ENCODE data around the gene ASH1L.
"Not testable (repeated sequence)": the region's sequence is repeated elsewhere in the genome, so short reads cannot be mapped to it uniquely, and the experiment has no call there.

The ASH1L gene

DNA sequence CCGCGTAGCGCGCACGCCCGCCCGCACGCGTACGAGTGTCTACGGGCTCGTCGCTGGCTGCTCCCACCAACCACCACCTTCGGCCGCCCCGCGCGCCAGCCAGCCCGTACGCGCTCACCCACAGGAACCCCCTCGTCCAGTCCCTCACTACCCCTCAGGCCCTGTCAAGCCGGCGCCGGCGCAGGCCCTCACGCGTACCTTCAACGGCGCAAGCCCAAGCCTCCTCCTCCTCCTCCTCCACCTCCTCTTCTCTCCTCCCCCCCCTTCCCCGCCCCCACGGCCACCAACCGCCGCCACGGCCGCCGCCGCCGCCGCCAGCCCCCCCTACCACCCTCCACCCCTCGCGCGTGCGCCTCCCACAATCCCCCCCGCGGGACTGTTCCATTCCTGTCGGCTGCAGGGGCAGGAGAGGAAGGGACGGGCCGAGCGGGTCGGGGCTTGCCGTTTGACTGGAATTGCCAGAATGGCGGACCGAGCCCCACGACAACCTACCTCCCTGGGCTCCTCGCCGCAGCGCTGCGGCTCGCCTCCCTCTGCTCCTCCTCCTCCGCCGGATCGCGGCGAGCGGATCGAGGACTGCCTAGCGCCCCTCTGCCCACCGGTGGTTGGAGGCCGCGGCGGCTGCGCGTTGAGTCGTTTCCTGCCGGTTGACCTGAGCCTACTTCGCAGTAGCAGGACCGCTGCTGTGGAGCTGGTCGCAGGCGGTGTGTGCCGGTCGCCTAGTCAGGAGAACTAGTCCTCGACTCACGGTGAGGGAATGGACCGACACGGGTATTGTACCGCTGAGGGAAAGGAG lies at the start of gene ASH1L:
ASH1L (minus strand) TSS at position 223 of the 796 bp plus-strand sequence. CDS start 41,284 bp downstream, outside the sequence.
- DNase-seq (ENCODE audit: low spot score) = peak; percentile 94

DNA sequence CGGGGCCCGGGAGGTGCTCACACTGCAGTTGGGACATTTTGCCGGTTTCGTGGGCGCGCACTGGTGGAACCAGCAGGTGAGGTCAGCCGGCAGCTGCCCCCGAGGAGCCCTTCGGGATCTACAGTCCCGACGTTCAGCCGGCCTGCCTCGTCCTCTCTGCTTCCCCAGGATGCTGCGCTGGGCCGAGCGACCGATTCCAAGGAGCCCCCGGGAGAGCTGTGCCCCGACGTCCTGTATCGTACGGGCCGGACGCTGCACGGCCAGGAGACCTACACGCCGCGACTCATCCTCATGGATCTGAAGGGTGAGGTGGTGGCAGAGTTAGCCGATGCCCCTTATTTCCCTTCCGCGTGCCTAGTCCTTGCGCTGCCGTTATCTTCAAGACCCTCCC lies 47.6 kb upstream of the ASH1L start:
- DNase-seq (ENCODE audit: low spot score) = not testable (repeated sequence)

DNA sequence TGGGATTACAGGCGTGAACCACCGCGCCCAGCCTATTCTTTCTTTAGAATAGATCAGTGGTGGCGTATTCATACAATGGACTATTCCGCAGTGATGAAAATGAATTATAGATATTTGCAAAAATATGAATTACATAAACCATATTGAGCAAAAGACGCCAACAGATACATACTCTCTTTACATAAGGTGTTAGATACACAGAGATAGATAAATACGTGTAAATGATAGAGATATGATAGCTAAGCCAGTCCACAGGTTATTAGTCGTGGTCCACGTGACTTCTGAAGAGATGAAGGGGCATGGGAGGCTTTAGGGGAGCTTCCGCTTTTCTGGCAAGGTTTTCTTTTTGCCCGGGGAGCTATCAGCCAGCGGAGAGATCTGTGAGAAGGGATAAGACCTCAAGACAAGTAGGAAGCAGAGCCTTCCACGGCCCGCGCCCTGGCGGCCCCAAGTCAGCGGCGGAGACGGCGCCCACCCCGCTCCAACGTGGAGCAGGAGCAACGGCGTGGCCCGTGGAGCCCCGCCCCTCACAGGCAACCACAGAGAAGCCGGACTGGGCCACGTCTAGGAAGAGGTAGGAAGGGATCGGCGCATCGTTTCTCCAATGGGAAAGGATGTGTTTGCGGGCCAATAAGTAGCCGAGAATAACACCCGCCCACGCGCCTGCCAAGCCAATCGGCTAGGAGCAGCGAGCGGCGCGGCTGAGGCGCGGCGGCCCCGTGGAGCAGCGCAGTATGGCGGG lies 47.1 kb upstream of the ASH1L start, which contains the start of gene MSTO1:
MSTO1 (plus strand) TSS at position 704 of the 742 bp plus-strand sequence; CDS start at position 735, 31 bp downstream.
- DNase-seq (ENCODE audit: low spot score) = peak; percentile 98

DNA sequence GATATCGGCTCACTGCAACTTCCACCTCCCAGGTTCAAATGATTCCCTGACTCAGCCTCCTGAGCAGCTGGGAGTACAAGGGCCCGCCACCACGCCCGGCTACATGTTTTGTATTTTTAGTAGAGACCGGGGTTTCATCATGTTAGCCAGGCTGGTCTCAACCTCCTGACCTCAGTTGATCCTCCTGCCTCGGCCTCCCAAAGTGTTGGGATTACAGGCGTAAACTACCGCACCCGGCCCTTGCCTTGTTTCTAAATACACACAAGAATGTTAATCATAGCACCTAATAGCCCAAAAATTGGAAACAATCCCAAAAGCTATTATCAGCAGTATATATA lies 46.3 kb upstream of the ASH1L start:
- no peak for DNase-seq (ENCODE audit: low spot score)

DNA sequence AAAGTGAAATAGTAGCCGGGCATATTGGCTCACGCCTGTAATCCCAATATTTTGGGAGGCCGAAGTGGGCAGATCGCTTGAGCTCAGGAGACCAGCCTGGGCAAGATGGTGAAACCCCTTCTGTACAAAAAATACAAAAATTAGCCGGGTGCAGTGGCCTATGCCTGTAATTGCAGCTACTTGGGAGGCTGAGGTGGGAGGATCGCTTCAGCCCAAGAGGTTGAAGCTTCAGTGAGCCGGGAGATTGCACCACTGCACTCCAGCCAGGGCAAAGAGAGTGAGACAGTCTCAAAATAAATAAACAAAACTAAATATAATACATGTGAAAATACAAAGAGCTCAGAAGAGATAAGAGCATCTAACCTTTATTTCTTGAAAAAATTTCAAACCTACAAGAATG lies 45.1 kb upstream of the ASH1L start:
- DNase-seq (ENCODE audit: low spot score) = peak; percentile 30

- not testable (repeated sequence) for DNase-seq (ENCODE audit: low spot score)
Observed at GRCh38 chr1:155599828-155600572, 37.4 kb upstream of the ASH1L start.

- DNase-seq (ENCODE audit: low spot score) = no peak
Observed at GRCh38 chr1:155598842-155599331, 36.3 kb upstream of the ASH1L start.

DNA sequence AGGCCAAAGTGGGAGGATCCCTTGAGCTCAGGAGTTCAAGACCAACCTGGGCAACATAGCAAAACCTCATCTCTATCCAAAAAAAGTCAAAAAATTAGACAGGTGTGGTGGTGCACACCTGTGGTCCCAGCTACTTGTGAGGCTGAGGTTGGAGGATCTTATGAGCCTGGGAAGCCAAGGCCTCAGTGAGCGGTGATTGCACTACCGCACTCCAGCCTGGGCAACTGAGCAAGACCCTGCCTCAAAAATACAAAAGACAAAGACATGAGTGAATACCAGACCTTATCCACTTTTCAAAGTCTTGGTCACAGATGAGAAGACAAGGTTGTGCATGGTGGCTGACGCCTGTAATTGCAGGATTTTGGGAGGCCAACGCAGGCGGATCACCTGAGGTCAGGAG lies 34.3 kb upstream of the ASH1L start:
- no peak for DNase-seq (ENCODE audit: low spot score)

- not testable (repeated sequence) for DNase-seq (ENCODE audit: low spot score)
Observed at GRCh38 chr1:155595877-155596474, 33.4 kb upstream of the ASH1L start.

GRCh38 chr1:155591770-155592169 lies 29.2 kb upstream of the ASH1L start:
- DNase-seq (ENCODE audit: low spot score) = peak; percentile 79

GRCh38 chr1:155590516-155591247 lies 28.1 kb upstream of the ASH1L start:
- not testable (repeated sequence) for DNase-seq (ENCODE audit: low spot score)

GRCh38 chr1:155589282-155589681 lies 26.7 kb upstream of the ASH1L start:
- DNase-seq (ENCODE audit: low spot score) = not testable (repeated sequence)

- DNase-seq (ENCODE audit: low spot score) = not testable (repeated sequence)
Observed at GRCh38 chr1:155583846-155584245, 21.2 kb upstream of the ASH1L start.

- DNase-seq (ENCODE audit: low spot score) = not testable (repeated sequence)
Observed at GRCh38 chr1:155575608-155576007, 13.0 kb upstream of the ASH1L start.

GRCh38 chr1:155574077-155574476 lies 11.5 kb upstream of the ASH1L start:
- DNase-seq (ENCODE audit: low spot score) = no peak

DNA sequence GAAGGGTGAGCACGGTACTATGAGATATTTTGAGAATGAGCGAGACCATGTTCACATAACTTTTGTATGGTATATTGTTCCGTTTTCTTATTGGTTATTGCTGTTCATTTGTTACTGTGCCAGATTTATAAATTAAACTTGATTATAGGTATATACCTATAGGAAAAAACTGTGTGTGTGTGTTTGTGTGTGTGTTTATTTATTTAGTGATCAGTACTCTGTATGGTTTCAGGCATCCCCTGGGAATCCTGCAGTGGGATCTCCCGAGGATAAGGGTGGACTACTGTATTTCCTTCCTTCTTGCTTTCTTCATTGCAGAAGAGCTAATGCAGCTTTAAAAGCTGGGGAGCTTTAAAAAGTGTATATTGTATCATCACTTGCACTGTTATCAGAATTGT lies 8.0 kb upstream of the ASH1L start:
- DNase-seq (ENCODE audit: low spot score) = no peak

DNA sequence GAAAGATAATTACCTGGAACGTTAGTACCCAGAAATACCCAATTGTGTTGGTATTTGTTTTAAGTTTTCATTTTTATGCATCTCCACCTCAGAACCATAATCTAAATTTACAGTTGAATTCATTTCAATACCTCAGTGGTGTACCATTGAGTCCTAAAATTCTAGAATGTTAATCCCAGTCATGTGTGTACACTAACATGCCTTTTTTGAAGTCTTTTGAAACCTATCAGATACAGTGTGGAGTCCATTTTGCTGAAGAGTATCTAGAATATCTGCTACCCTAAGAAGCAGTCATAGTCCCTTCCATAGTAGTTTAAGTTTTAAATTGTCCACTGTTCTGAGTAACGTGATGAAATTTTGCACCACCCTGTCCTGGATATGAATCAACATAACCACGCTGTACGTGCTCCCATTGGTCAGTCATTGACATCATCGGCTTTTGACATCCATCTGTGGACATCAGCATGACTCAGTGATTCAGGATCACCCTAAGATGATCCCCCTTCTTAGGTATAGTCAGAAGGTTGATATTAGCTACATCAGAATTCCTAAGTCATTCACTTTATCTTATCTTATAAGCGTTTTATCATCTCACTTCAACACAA lies 7.5 kb upstream of the ASH1L start:
- peak; percentile 78 for DNase-seq (ENCODE audit: low spot score)

DNA sequence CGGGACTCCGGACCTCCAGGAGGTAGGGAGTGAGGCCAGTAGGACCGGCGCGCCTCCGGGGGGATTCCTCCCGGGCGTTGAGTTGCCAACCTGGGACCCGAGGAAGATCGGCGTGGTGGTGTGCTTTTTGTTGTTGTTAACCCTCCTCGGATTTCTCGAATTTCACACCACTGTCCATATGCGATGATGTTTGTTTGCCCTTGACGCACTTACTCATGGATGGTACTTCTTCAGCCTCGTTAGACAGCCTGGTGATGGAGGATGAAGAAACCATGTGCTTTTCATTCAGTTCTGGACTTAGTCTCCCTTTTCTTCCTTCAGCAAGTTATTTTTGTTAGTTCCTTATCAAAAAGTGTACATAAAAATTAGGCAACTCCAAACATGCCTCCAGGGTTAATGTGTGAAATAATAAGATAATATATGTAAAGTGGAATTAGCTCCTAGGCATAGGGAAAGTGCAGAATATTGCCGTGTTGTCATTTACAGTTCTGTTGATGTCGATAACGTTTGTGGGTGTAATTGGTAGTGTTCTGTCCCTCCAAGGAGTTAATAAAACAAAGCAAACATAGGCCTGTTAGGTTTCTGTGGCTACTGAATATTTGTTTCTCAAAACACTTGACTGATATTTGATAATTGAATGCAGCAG lies 897 bp upstream of the ASH1L start:
- DNase-seq (ENCODE audit: low spot score) = peak; percentile 43

DNA sequence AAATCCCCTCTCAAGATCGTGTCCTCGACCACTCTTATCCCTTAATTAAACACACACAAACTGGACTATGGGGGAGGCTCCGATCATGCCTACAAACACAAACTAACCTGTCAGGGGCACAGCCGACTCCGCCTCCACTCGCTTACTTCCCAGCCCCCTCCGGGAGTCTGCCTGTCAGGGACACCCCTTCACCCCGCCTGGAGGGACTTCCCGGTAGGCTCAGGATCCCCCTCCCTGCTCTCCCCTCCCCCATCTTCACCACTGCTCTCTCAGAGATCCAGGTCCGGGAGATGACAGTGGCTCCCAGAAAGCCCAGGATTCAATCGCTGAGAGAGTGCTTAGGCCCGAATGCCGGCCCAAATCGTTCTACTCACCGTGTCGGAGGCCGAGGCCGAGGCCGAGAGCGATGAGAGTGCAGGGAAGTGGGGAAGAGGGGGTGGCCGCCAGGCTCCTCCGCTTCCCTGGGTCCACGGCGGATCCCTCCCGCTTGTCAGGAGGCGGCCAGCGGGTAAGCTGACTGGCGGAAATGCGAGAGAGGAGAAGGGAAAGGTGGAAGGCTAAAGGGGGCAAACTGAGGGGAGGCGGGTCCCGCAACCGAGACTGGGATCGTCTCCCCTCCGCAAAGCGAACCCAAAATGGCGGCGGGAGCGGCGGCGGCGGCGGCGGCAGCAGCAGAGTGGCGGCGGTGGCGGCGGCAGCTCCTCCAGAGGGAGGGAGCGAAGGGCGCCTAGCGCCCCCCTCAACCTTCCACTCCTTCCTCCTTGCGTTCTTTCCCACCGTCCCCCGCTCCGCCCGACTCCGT lies 623 bp downstream of the ASH1L start:
- not testable (repeated sequence) for DNase-seq (ENCODE audit: low spot score)

Data from RKO (cell line).